Mesenchymal stem cell (in vitro differentiated cells and primary cell): ENCODE data around the gene NDUFB6.
"Not testable (repeated sequence)": the region's sequence is repeated elsewhere in the genome, so short reads cannot be mapped to it uniquely, and the experiment has no call there.

Source experiments
- DNase-seq: peaks from one replicate; pipeline ENCODE4 v3.0.0-alpha.2; 2013
- H2AFZ ChIP-seq: one replicate; pipeline ENCODE4 v1.6.1; 2013; ENCODE audit warnings: low read depth, mild to moderate bottlenecking, control low read depth, inconsistent platforms, low read length, moderate library complexity
- H2AK5ac ChIP-seq: 2 replicates; pipeline ENCODE4 v1.6.1; 2013; ENCODE audit warnings: low read length, moderate library complexity, mild to moderate bottlenecking, inconsistent platforms; ENCODE audit not compliant: severe bottlenecking
- H2BK120ac ChIP-seq: one replicate; pipeline ENCODE4 v1.6.1; 2013; ENCODE audit warnings: low read depth, mild to moderate bottlenecking, inconsistent platforms, low read length, moderate library complexity
- H2BK12ac ChIP-seq, 2 experiments: one replicate each; pipeline ENCODE4 v1.6.1; 2013; ENCODE audit warnings: inconsistent platforms in 2 of 2, low read length in 2 of 2, mild to moderate bottlenecking in 2 of 2, moderate library complexity in 2 of 2, control low read depth in 1 of 2
- H2BK15ac ChIP-seq: one replicate; pipeline ENCODE4 v1.6.1; 2013; ENCODE audit warnings: mild to moderate bottlenecking, low read depth, inconsistent platforms; ENCODE audit not compliant: poor library complexity, severe bottlenecking
- H2BK5ac ChIP-seq: 2 replicates; pipeline ENCODE4 v1.6.1; 2013; ENCODE audit warnings: low read depth, mild to moderate bottlenecking, low read length, control low read depth, inconsistent platforms; ENCODE audit not compliant: poor library complexity, severe bottlenecking
- H3K14ac ChIP-seq, 2 experiments: one replicate each; pipeline ENCODE4 v1.6.1; 2013; ENCODE audit warnings: inconsistent platforms in 2 of 2, low read length in 2 of 2, control low read depth in 1 of 2, mild to moderate bottlenecking in 1 of 2, moderate library complexity in 1 of 2
- H3K18ac ChIP-seq, 2 experiments: one replicate each; pipeline ENCODE4 v1.6.1; 2013; ENCODE audit warnings: inconsistent platforms in 2 of 2, low read length in 2 of 2, control low read depth in 1 of 2, low read depth in 1 of 2, mild to moderate bottlenecking in 1 of 2
- H3K23ac ChIP-seq, 2 experiments: one replicate each; pipeline ENCODE4 v1.6.1; 2013; ENCODE audit warnings: inconsistent platforms in 2 of 2, low read length in 2 of 2, mild to moderate bottlenecking in 2 of 2, moderate library complexity in 2 of 2, control low read depth in 1 of 2
- H3K27ac ChIP-seq: 2 replicates; pipeline ENCODE4 v1.5.1; 2013; ENCODE audit warnings: mild to moderate bottlenecking, moderate library complexity, low read length, control low read depth, inconsistent platforms; ENCODE audit not compliant: poor library complexity, severe bottlenecking
- H3K27me3 ChIP-seq, 2 experiments: 2 replicates each; pipeline versions ENCODE4 v1.6.1 to v1.7.0; 2013; ENCODE audit warnings: low read length in 2 of 2, mild to moderate bottlenecking in 2 of 2, moderate library complexity in 2 of 2, control low read depth in 1 of 2, inconsistent platforms in 1 of 2; ENCODE audit not compliant: control insufficient read depth in 1 of 2, insufficient read depth in 1 of 2
- H3K36me3 ChIP-seq, 2 experiments: 2 replicates each; pipeline versions ENCODE4 v1.6.1 to v1.7.0; 2013; ENCODE audit warnings: low read length in 2 of 2, control low read depth in 1 of 2, inconsistent platforms in 1 of 2, low read depth in 1 of 2, mild to moderate bottlenecking in 1 of 2; ENCODE audit not compliant: insufficient read depth in 2 of 2, control insufficient read depth in 1 of 2
- H3K4ac ChIP-seq, 2 experiments: one replicate each; pipeline ENCODE4 v1.6.1; 2013; ENCODE audit warnings: inconsistent platforms in 2 of 2, low read length in 2 of 2, mild to moderate bottlenecking in 2 of 2, moderate library complexity in 2 of 2, control low read depth in 1 of 2, low read depth in 1 of 2
- H3K4me1 ChIP-seq: 2 replicates; pipeline ENCODE4 v1.6.1; 2013; ENCODE audit warnings: low read depth, low read length, control low read depth; ENCODE audit not compliant: control insufficient read depth, insufficient read depth
- H3K4me2 ChIP-seq: 2 replicates; pipeline ENCODE4 v1.6.1; 2013; ENCODE audit warnings: low read length, mild to moderate bottlenecking, inconsistent platforms; ENCODE audit not compliant: poor library complexity, severe bottlenecking
- H3K4me3 ChIP-seq, 2 experiments: 2 replicates each; pipeline versions ENCODE4 v1.5.1 to v1.7.0; 2013; ENCODE audit warnings: low read length in 2 of 2, mild to moderate bottlenecking in 2 of 2, control low read depth in 1 of 2, low read depth in 1 of 2; ENCODE audit not compliant: insufficient read depth in 1 of 2
- H3K79me1 ChIP-seq: replicated peaks from 2 replicates; pipeline ENCODE4 v1.6.1; 2013; ENCODE audit warnings: mild to moderate bottlenecking, control low read depth, low read length, inconsistent platforms; ENCODE audit not compliant: poor library complexity, severe bottlenecking
- H3K9ac ChIP-seq: 2 replicates; pipeline ENCODE4 v1.7.0; 2013; ENCODE audit warnings: mild to moderate bottlenecking, low read length, moderate library complexity
- H3K9me3 ChIP-seq: 2 replicates; pipeline ENCODE4 v1.7.0; 2013; ENCODE audit warnings: mild to moderate bottlenecking, low read length; ENCODE audit not compliant: control insufficient read depth
- H4K8ac ChIP-seq: one replicate; pipeline ENCODE4 v1.6.1; 2013; ENCODE audit warnings: inconsistent platforms, mild to moderate bottlenecking, low read length, moderate library complexity
- H4K91ac ChIP-seq: one replicate; pipeline ENCODE4 v1.6.1; 2013; ENCODE audit warnings: mild to moderate bottlenecking, low read length, inconsistent platforms
- WGBS: methylation state at CpG from one replicate; pipeline ENCODE4 v1.1.7; 2013; ENCODE audit warnings: mixed read lengths; 5-methylcytosine and 5-hydroxymethylcytosine counted together

The NDUFB6 gene

GRCh38 chr9:32526041-32526706, 46.8 kb downstream of the NDUFB6 start, which contains the start of gene RIGI:
RIGI (minus strand) TSS chr9:32526196; CDS start chr9:32526166, 30 bp downstream.
- WGBS: under 1% methylated on average over 34 of the region's 37 CpGs
- Histone ChIP-seq H3K14ac (peak within 1 kb of the TSS in 1 of 2 experiments; percentile 41), H3K36me3 (no peaks in the 10 kb centered on the region), H3K27me3 (no peaks in the 10 kb centered on the region), H3K4me1 (peaks cover 7% of the 10 kb centered on the region), H3K4me2 (peak within 1 kb of the TSS; percentile 95), H4K91ac (no peak within 1 kb of the TSS), H2BK15ac (peak within 1 kb of the TSS; percentile 15), H3K27ac (peak within 1 kb of the TSS; percentile 88), H2AK5ac (no peak within 1 kb of the TSS), H3K9ac (peak within 1 kb of the TSS; percentile 99), H2BK12ac (peak within 1 kb of the TSS in 1 of 2 experiments; percentile 42), H3K9me3 (no peaks in the 10 kb centered on the region), H2BK5ac (no peak within 1 kb of the TSS), H3K4ac (peak within 1 kb of the TSS in 1 of 2 experiments; percentile 61), H3K4me3 (peak within 1 kb of the TSS; percentile 63 to 99), H3K18ac (peak within 1 kb of the TSS; percentile 66 to 78), H2AFZ (peak within 1 kb of the TSS; percentile 61), H3K23ac (no peak within 1 kb of the TSS), H3K79me1 (peaks cover 16% of the 10 kb centered on the region), H4K8ac (peak within 1 kb of the TSS; percentile 38), H2BK120ac (no peak within 1 kb of the TSS)
- peak; percentile 97 for DNase-seq

GRCh38 chr9:32525709-32526030, 47.3 kb downstream of the NDUFB6 start:
- no peak overlapping the region for H2BK5ac ChIP-seq
- H2AFZ ChIP-seq: peak overlapping the region; percentile 61
- H3K27me3 ChIP-seq: no peaks in the 10 kb centered on the region
- peak overlapping the region; percentile 38 for H4K8ac ChIP-seq
- peak overlapping the region; percentile 88 for H3K27ac ChIP-seq
- H3K9me3 ChIP-seq: no peaks in the 10 kb centered on the region
- H3K4ac ChIP-seq: peak overlapping the region in 1 of 2 experiments; percentile 61
- H3K36me3 ChIP-seq: no peaks in the 10 kb centered on the region
- H2AK5ac ChIP-seq: no peak overlapping the region
- peak overlapping the region in 1 of 2 experiments; percentile 41 for H3K14ac ChIP-seq
- peak overlapping the region; percentile 66 to 78 for H3K18ac ChIP-seq
- H3K4me2 ChIP-seq: peak overlapping the region; percentile 95
- WGBS: 0% methylated on average over 3 of the region's 4 CpGs
- H3K23ac ChIP-seq: no peak overlapping the region
- peak overlapping the region; percentile 99 for H3K9ac ChIP-seq
- peaks cover 7% of the 10 kb centered on the region for H3K4me1 ChIP-seq
- peaks cover 16% of the 10 kb centered on the region for H3K79me1 ChIP-seq
- peak overlapping the region; percentile 15 for H2BK15ac ChIP-seq
- peak overlapping the region; percentile 63 to 99 for H3K4me3 ChIP-seq
- peak overlapping the region in 1 of 2 experiments; percentile 42 for H2BK12ac ChIP-seq
- no peak for DNase-seq
- H4K91ac ChIP-seq: no peak overlapping the region
- H2BK120ac ChIP-seq: no peak overlapping the region

- 30% methylated on average over 21 of the region's 22 CpGs for WGBS
- H3K4me2 ChIP-seq: peak overlapping the region; percentile 82
These were observed 47.9 kb downstream of the NDUFB6 start for GRCh38 chr9:32524892-32525708.

GRCh38 chr9:32524558-32524891, 48.4 kb downstream of the NDUFB6 start:
- not testable (repeated sequence) for H3K27me3 ChIP-seq, H3K27ac ChIP-seq, H2BK15ac ChIP-seq, H3K36me3 ChIP-seq, H3K9me3 ChIP-seq, DNase-seq, H3K23ac ChIP-seq, H3K14ac ChIP-seq, H4K8ac ChIP-seq, H3K18ac ChIP-seq, H2AK5ac ChIP-seq, H2BK120ac ChIP-seq, H2BK12ac ChIP-seq, H2BK5ac ChIP-seq, H2AFZ ChIP-seq, H3K4me1 ChIP-seq
- H3K9ac ChIP-seq: peak overlapping the region; percentile 99
- peak overlapping the region in 1 of 2 experiments; percentile 15 for H3K4ac ChIP-seq
- peak overlapping the region; percentile 82 for H3K4me2 ChIP-seq
- peak overlapping the region; percentile 22 for H4K91ac ChIP-seq
- peak overlapping the region in 1 of 2 experiments; percentile 99 for H3K4me3 ChIP-seq
- H3K79me1 ChIP-seq: peaks cover 16% of the 10 kb centered on the region
- 91% methylated on average over 11 of the region's 11 CpGs for WGBS

More at GRCh38 chr9:32524892-32525708, 47.9 kb downstream of the NDUFB6 start:
- Histone ChIP-seq H3K27me3 (no peaks in the 10 kb centered on the region), H2AK5ac (no peak overlapping the region), H2BK120ac (no peak overlapping the region), H2BK15ac (no peak overlapping the region), H2BK12ac (no peak overlapping the region), H3K79me1 (peaks cover 16% of the 10 kb centered on the region), H3K9ac (peak overlapping the region; percentile 99), H2AFZ (peak overlapping the region; percentile 20), H2BK5ac (no peak overlapping the region), H3K4me3 (peak overlapping the region; percentile 26 to 99), H3K4me1 (peaks cover 7% of the 10 kb centered on the region), H3K36me3 (no peaks in the 10 kb centered on the region), H3K9me3 (no peaks in the 10 kb centered on the region), H3K23ac (no peak overlapping the region), H4K91ac (peak overlapping the region; percentile 22), H3K4ac (peak overlapping the region in 1 of 2 experiments; percentile 7), H4K8ac (peak overlapping the region; percentile 27), H3K18ac (peak overlapping the region in 1 of 2 experiments; percentile 9), H3K14ac (no peak overlapping the region), H3K27ac (peak overlapping the region; percentile 88)
- peak; percentile 46 for DNase-seq
